HepG2 (cell line): ENCODE measurements around the gene SF3B2. TPM values are rescaled to one million over a fixed set of nuclear protein-coding genes. Genes with fewer than 3 reads are reported as not detected.

Experiments
- ATAC-seq: fragments of 200-7000 bp; cut with Tn5 transposase; 3 replicates; pipeline ENCODE4 v1.9.1; 2020; ENCODE audit warnings: mild to moderate bottlenecking, moderate library complexity
- BruUV-seq: library from RNA; stranded (reverse); fragments of 400-500 nt; replicated peaks from 2 replicates; lab custom pipeline; 2021; lab: Mats Ljungman, UMichigan
- CTCF ChIA-PET: fragments of 300-600 bp; formaldehyde crosslinking; extraction: SDS; loops from one replicate; lab custom pipeline; 2021; ENCODE audit warnings: low total read pairs, inconsistent platforms, low intra/inter-chr PET ratio; lab: Yijun Ruan, JAX
- POLR2A ChIA-PET: fragments of 350-600 bp; sonication (Branson Sonifier 250); formaldehyde crosslinking; loops from one replicate; lab custom pipeline; 2020; ENCODE audit warnings: antibody characterized with exemption, inconsistent platforms; lab: Yijun Ruan, JAX
- DNase-seq: peaks from one replicate; pipeline ENCODE4 v3.0.0-alpha.2; 2015; ENCODE audit warnings: low spot score
- FAIRE-seq: peaks from 3 replicates; lab custom pipeline; 2011; peaks lifted over from hg19 to GRCh38; lab: Jason Lieb, UNC
- H2AFZ ChIP-seq: one replicate; pipeline ENCODE4 v1.6.1; 2011; ENCODE audit warnings: low read length, inconsistent platforms
- H3K27ac ChIP-seq: fragments of 300-600 bp; 3 replicates; pipeline ENCODE4 v1.8.0; 2011; ENCODE audit warnings: mixed run types, mild to moderate bottlenecking, mixed read lengths, low read length, inconsistent platforms; ENCODE audit not compliant: insufficient read depth; ENCODE audit errors: extremely low read length
- H3K27me3 ChIP-seq, 2 experiments: fragments of 200-600 bp in 1 of 2; 2 replicates in 1 of 2; 3 replicates in 1 of 2; pipeline versions ENCODE4 v1.6.0 to v1.8.0; 2011; ENCODE audit warnings: low read length in 2 of 2, mild to moderate bottlenecking in 2 of 2, moderate library complexity in 2 of 2, inconsistent platforms in 1 of 2; ENCODE audit not compliant: insufficient read depth in 2 of 2, control insufficient read depth in 1 of 2
- H3K36me3 ChIP-seq, 2 experiments: fragments of 200-600 bp in 1 of 2; replicated peaks in 1 of 2; 2 replicates in 1 of 2; 3 replicates in 1 of 2; pipeline versions ENCODE4 v1.5.1 to v1.8.0; 2011; ENCODE audit warnings: low read length in 2 of 2, inconsistent platforms in 1 of 2; ENCODE audit not compliant: insufficient read depth in 2 of 2, control insufficient read depth in 1 of 2
- H3K4me1 ChIP-seq: 2 replicates; pipeline ENCODE4 v1.5.1; 2012; ENCODE audit warnings: low read length, inconsistent platforms; ENCODE audit not compliant: insufficient read depth
- H3K4me2 ChIP-seq: 2 replicates; pipeline ENCODE4 v1.6.0; 2011; ENCODE audit warnings: low read depth, low read length, inconsistent platforms
- H3K4me3 ChIP-seq, 3 experiments: fragments of 200-600 bp in 1 of 3; sonication (generic), shearing (Covaris generic) in 1 of 3; replicated peaks in 1 of 3; 2 replicates each; pipeline ENCODE4 v1.5.1; 2011 to 2016; ENCODE audit warnings: low read length in 3 of 3, inconsistent platforms in 2 of 3, low read depth in 2 of 3, mild to moderate bottlenecking in 2 of 3, control low read depth in 1 of 3, mixed read lengths in 1 of 3; ENCODE audit not compliant: insufficient read depth in 1 of 3
- H3K79me2 ChIP-seq: one replicate; pipeline ENCODE4 v1.6.1; 2011; ENCODE audit warnings: low read length, inconsistent platforms; ENCODE audit not compliant: insufficient read depth
- H3K9ac ChIP-seq: 2 replicates; pipeline ENCODE4 v1.6.0; 2011; ENCODE audit warnings: mild to moderate bottlenecking, low read depth, low read length, inconsistent platforms; ENCODE audit not compliant: insufficient read depth
- H3K9me3 ChIP-seq: 2 replicates; pipeline ENCODE4 v1.5.1; 2012; ENCODE audit warnings: mild to moderate bottlenecking, low read length
- H4K20me1 ChIP-seq: 2 replicates; pipeline ENCODE4 v1.6.0; 2011; ENCODE audit warnings: inconsistent platforms, mild to moderate bottlenecking, low read length, moderate library complexity; ENCODE audit not compliant: insufficient read depth
- DR1 ChIP-seq: sonication (generic); formaldehyde crosslinking; IDR thresholded peaks from 2 replicates; pipeline ENCODE4 v1.8.0; 2021; ENCODE audit warnings: mild to moderate bottlenecking, missing genetic modification reagents, inconsistent platforms
- GATAD2A ChIP-seq: IDR thresholded peaks from 2 replicates; pipeline ENCODE4 v1.6.1; 2016
- MAFF ChIP-seq: IDR thresholded peaks from 2 replicates; pipeline ENCODE4 v1.6.1; 2011; ENCODE audit warnings: low read depth, low read length, improper control_type of control experiment
- MAFK ChIP-seq, 2 experiments: IDR thresholded peaks in 1 of 2; conservative IDR thresholded peaks in 1 of 2; 2 replicates each; pipeline ENCODE4 v1.6.1; 2011; ENCODE audit warnings: improper control_type of control experiment in 2 of 2, low read length in 2 of 2
- NPAS2 ChIP-seq: sonication (generic); formaldehyde crosslinking; IDR thresholded peaks from 2 replicates; pipeline ENCODE4 v1.8.0; 2022; ENCODE audit warnings: mild to moderate bottlenecking, missing genetic modification reagents, borderline replicate concordance
- POLR2AphosphoS2 ChIP-seq: IDR thresholded peaks from 2 replicates; pipeline ENCODE4 v1.6.1; 2011; ENCODE audit warnings: low read depth, low read length, improper control_type of control experiment
- RFX1 ChIP-seq: fragments of 450-650 bp; IDR thresholded peaks from 2 replicates; pipeline ENCODE4 v1.6.1; 2017
- ZNF253 ChIP-seq: sonication (generic); formaldehyde crosslinking; IDR thresholded peaks from 2 replicates; pipeline ENCODE4 v1.8.0; 2022; ENCODE audit warnings: mild to moderate bottlenecking, missing genetic modification reagents, borderline replicate concordance
- ZNF317 ChIP-seq: sonication (generic); formaldehyde crosslinking; IDR thresholded peaks from 2 replicates; pipeline ENCODE4 v1.5.0; 2020; ENCODE audit warnings: mild to moderate bottlenecking, missing genetic modification reagents
- WGBS: methylation state at CpG from one replicate; pipeline ENCODE4 v1.1.6; 2017; ENCODE audit warnings: low lambda C conversion rate; 5-methylcytosine and 5-hydroxymethylcytosine counted together
- in situ Hi-C: cut with HindIII; loops from 2 replicates; pipeline ENCODE4 v1.10.0; 2017; ENCODE audit warnings: low pct_unique_long_range_greater_than_20kb; ENCODE audit not compliant: extremely low pct_ligation_motif_present
- intact Hi-C: fragments of 100-400 bp; cut with micrococcal nuclease; formaldehyde crosslinking; loops from one replicate; pipeline ENCODE4 v1.10.0; 2022; ENCODE audit not compliant: unreplicated experiment
- polyA plus RNA-seq, 8 experiments: library from polyadenylated mRNA; depleted of rRNA in 3 of 8; stranded (reverse) in 7 of 8; unstranded in 1 of 8; fragments of >200 nt; fragmentation: Illumina TruSeq in 4 of 8; extraction: Trizol in 4 of 8; gene quantifications; 2 replicates each; pipeline versions ENCODE4 v1.2.1 to v1.2.3, GENCODE V29; 2011 to 2016; ENCODE audit warnings: low read depth in 4 of 8, missing spikeins in 1 of 8, mixed read lengths in 1 of 8; ENCODE audit not compliant: insufficient read depth in 1 of 8
- total RNA-seq, 5 experiments: library from RNA; depleted of rRNA; stranded (reverse); fragments of >200 nt; fragmentation: Illumina TruSeq; extraction: Trizol; gene quantifications; 2 replicates each; pipeline ENCODE4 v1.2.3, GENCODE V29; 2016; ENCODE audit warnings: low read depth in 1 of 5
- TF ChIP-seq, protein P1 (sequence below): sonication (generic); formaldehyde crosslinking; IDR thresholded peaks from 2 replicates; pipeline ENCODE4 v1.5.0; 2020; ENCODE audit warnings: missing genetic modification reagents
- TF ChIP-seq, protein P2 (sequence below): sonication (generic); formaldehyde crosslinking; IDR thresholded peaks from 2 replicates; pipeline ENCODE4 v1.5.0; 2020; ENCODE audit warnings: mild to moderate bottlenecking, low read depth, missing genetic modification reagents, borderline replicate concordance
- TF ChIP-seq, protein P3 (sequence below): sonication (generic); formaldehyde crosslinking; IDR thresholded peaks from 2 replicates; pipeline ENCODE4 v1.4.0; 2020; ENCODE audit warnings: mild to moderate bottlenecking, low read depth, missing genetic modification reagents
- TF ChIP-seq, protein P4 (sequence below): sonication (generic); formaldehyde crosslinking; IDR thresholded peaks from 2 replicates; pipeline ENCODE4 v1.5.0; 2020; ENCODE audit warnings: missing genetic modification reagents
- TF ChIP-seq, protein P5 (sequence below): sonication (generic); formaldehyde crosslinking; IDR thresholded peaks from 2 replicates; pipeline ENCODE4 v1.4.0; 2020; ENCODE audit warnings: mild to moderate bottlenecking, missing genetic modification reagents

The SF3B2 gene
- total and polyA plus RNA-seq, 2 of the 13 experiments (the other 11 are each of a cell fraction or from before 2014, with no cell fraction given) = 70.4 to 153 TPM

DNA sequence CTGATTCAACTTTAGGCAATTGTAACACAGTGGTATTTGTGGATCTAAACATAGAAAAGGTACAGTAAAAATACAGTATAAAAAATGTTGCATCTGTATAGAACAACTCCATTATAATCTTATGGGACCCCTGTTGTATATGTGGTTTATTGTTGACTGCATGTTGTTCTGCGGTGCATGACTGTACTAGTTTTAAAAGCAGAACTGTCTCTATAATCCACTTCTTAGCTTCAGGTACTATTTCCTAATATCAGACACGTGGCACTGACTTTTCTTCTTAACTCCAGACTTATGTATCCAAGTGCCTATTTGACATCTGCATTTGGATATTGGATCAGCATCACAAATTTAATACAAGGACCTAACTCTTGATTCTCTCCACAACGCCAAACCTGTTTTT, 59.0 kb downstream of the SF3B2 start:
- H3K79me2 ChIP-seq = peaks cover 2% of the 10 kb centered on the region
- H3K9me3 ChIP-seq = no peaks in the 10 kb centered on the region

More for the DNA sequence above, 59.0 kb downstream of the SF3B2 start:
- intact Hi-C loops = no loop called here
- ATAC-seq (no peak), DNase-seq (no peak), FAIRE-seq (no peak)
- no peak for TF ChIP-seq POLR2AphosphoS2
- TF ChIP-seq, protein P1, sequence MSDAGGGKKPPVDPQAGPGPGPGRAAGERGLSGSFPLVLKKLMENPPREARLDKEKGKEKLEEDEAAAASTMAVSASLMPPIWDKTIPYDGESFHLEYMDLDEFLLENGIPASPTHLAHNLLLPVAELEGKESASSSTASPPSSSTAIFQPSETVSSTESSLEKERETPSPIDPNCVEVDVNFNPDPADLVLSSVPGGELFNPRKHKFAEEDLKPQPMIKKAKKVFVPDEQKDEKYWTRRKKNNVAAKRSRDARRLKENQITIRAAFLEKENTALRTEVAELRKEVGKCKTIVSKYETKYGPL (CRISPR knock-in tag) = no peak
- no peak for TF ChIP-seq DR1 (CRISPR knock-in tag)
- TF ChIP-seq ZNF253 (CRISPR knock-in tag) = no peak
- no peak for TF ChIP-seq RFX1
- TF ChIP-seq NPAS2 = no peak
- TF ChIP-seq, protein P2, sequence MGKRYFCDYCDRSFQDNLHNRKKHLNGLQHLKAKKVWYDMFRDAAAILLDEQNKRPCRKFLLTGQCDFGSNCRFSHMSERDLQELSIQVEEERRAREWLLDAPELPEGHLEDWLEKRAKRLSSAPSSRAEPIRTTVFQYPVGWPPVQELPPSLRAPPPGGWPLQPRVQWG (CRISPR knock-in tag) = no peak
- TF ChIP-seq, protein P3, sequence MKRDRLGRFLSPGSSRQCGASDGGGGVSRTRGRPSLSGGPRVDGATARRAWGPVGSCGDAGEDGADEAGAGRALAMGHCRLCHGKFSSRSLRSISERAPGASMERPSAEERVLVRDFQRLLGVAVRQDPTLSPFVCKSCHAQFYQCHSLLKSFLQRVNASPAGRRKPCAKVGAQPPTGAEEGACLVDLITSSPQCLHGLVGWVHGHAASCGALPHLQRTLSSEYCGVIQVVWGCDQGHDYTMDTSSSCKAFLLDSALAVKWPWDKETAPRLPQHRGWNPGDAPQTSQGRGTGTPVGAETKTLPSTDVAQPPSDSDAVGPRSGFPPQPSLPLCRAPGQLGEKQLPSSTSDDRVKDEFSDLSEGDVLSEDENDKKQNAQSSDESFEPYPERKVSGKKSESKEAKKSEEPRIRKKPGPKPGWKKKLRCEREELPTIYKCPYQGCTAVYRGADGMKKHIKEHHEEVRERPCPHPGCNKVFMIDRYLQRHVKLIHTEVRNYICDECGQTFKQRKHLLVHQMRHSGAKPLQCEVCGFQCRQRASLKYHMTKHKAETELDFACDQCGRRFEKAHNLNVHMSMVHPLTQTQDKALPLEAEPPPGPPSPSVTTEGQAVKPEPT = no peak
- TF ChIP-seq GATAD2A (CRISPR knock-in tag) = no peak
- TF ChIP-seq MAFF = no peak
- TF ChIP-seq, protein P4, sequence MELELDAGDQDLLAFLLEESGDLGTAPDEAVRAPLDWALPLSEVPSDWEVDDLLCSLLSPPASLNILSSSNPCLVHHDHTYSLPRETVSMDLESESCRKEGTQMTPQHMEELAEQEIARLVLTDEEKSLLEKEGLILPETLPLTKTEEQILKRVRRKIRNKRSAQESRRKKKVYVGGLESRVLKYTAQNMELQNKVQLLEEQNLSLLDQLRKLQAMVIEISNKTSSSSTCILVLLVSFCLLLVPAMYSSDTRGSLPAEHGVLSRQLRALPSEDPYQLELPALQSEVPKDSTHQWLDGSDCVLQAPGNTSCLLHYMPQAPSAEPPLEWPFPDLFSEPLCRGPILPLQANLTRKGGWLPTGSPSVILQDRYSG (CRISPR knock-in tag) = no peak
- TF ChIP-seq ZNF317 = no peak
- no peak for TF ChIP-seq MAFK (conservative IDR thresholded peaks at IDR 0.05 in 1 of 2, IDR thresholded peaks at IDR 0.05 in 1 of 2; ENCODE audit: low read length in 2 of 2)
- TF ChIP-seq, protein P5, sequence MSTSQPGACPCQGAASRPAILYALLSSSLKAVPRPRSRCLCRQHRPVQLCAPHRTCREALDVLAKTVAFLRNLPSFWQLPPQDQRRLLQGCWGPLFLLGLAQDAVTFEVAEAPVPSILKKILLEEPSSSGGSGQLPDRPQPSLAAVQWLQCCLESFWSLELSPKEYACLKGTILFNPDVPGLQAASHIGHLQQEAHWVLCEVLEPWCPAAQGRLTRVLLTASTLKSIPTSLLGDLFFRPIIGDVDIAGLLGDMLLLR (CRISPR knock-in tag) = no peak
- 96% methylated on average over 3 of the region's 3 CpGs for WGBS
- ChIA-PET POLR2A (interaction anchor here (0.5 to 1.4 kb wide), 3 partner anchors 8 to 238 kb away, joined by 3 to 4 read pairs (median 3); partner anchors contain the start of gene YIF1A), CTCF (no interaction called here)
- Histone ChIP-seq H3K9ac (no peak overlapping the region), H3K4me1 (peaks cover 60% of the 10 kb centered on the region), H3K36me3 (no peaks in the 10 kb centered on the region), H3K4me3 (no peak overlapping the region), H3K27me3 (no peaks in the 10 kb centered on the region), H3K4me2 (no peak overlapping the region), H4K20me1 (no peaks in the 10 kb centered on the region), H2AFZ (no peak overlapping the region), H3K27ac (no peak overlapping the region)
- in situ Hi-C loops = no loop called here
- BruUV-seq = no TSS peak
